ENCODE results near the gene PIP5K1B.
"Not testable (repeated sequence)": the region's sequence is repeated elsewhere in the genome, so short reads cannot be mapped to it uniquely, and the experiment has no call there.

PIP5K1B gene

GRCh38 chr9:68983522-68984424, 278.7 kb downstream of the PIP5K1B start:
- no peaks in the 10 kb centered on the region for H3K4me1 ChIP-seq (ENCODE audit: control insufficient read depth, insufficient read depth, low read length, unreplicated experiment)
- no peak overlapping the region for H3K4me3 ChIP-seq (ENCODE audit: low read depth, low read length)
- H2AFZ ChIP-seq (ENCODE audit: low read length, unreplicated experiment), result no peak overlapping the region
- no peaks in the 10 kb centered on the region for H3K79me2 ChIP-seq (ENCODE audit: control insufficient read depth, insufficient read depth, low read length, unreplicated experiment)
- H3K36me3 ChIP-seq (ENCODE audit: insufficient read depth, low read length), result no peaks in the 10 kb centered on the region
- H3K27me3 ChIP-seq (ENCODE audit: insufficient read depth, low read length), result peaks cover 43% of the 10 kb centered on the region
- no peak overlapping the region for H3K27ac ChIP-seq (ENCODE audit: low read depth, low read length)

GRCh38 chr9:68986949-68987348, 281.9 kb downstream of the PIP5K1B start:
- H3K79me2 ChIP-seq (ENCODE audit: control insufficient read depth, insufficient read depth, low read length, unreplicated experiment); H3K27ac ChIP-seq (ENCODE audit: low read depth, low read length); H3K36me3 ChIP-seq (ENCODE audit: insufficient read depth, low read length); H3K4me1 ChIP-seq (ENCODE audit: control insufficient read depth, insufficient read depth, low read length, unreplicated experiment); H2AFZ ChIP-seq (ENCODE audit: low read length, unreplicated experiment); H3K4me3 ChIP-seq (ENCODE audit: low read depth, low read length): not testable (repeated sequence)
- peaks cover 21% of the 10 kb centered on the region for H3K27me3 ChIP-seq (ENCODE audit: insufficient read depth, low read length)

- Histone ChIP-seq H3K27me3 (ENCODE audit: insufficient read depth, low read length) (peaks cover 22% of the 10 kb centered on the region), H3K79me2 (ENCODE audit: control insufficient read depth, insufficient read depth, low read length, unreplicated experiment) (no peaks in the 10 kb centered on the region), H3K4me3 (ENCODE audit: low read depth, low read length) (no peak overlapping the region), H2AFZ (ENCODE audit: low read length, unreplicated experiment) (no peak overlapping the region), H3K4me1 (ENCODE audit: control insufficient read depth, insufficient read depth, low read length, unreplicated experiment) (no peaks in the 10 kb centered on the region), H3K36me3 (ENCODE audit: insufficient read depth, low read length) (no peaks in the 10 kb centered on the region), H3K27ac (ENCODE audit: low read depth, low read length) (no peak overlapping the region)
Observed at GRCh38 chr9:68991457-68991856, 286.4 kb downstream of the PIP5K1B start.

GRCh38 chr9:68995776-68996175, 290.7 kb downstream of the PIP5K1B start:
- H3K27ac ChIP-seq (ENCODE audit: low read depth, low read length), result no peak overlapping the region
- H2AFZ ChIP-seq (ENCODE audit: low read length, unreplicated experiment), result no peak overlapping the region

GRCh38 chr9:68996462-68996861, 291.4 kb downstream of the PIP5K1B start:
- Histone ChIP-seq H3K36me3 (ENCODE audit: insufficient read depth, low read length) (no peaks in the 10 kb centered on the region), H3K27ac (ENCODE audit: low read depth, low read length) (no peak overlapping the region), H3K79me2 (ENCODE audit: control insufficient read depth, insufficient read depth, low read length, unreplicated experiment) (no peaks in the 10 kb centered on the region), H3K27me3 (ENCODE audit: insufficient read depth, low read length) (peaks cover 43% of the 10 kb centered on the region), H2AFZ (ENCODE audit: low read length, unreplicated experiment) (no peak overlapping the region), H3K4me1 (ENCODE audit: control insufficient read depth, insufficient read depth, low read length, unreplicated experiment) (no peaks in the 10 kb centered on the region), H3K4me3 (ENCODE audit: low read depth, low read length) (no peak overlapping the region)

More at GRCh38 chr9:68995776-68996175, 290.7 kb downstream of the PIP5K1B start:
- H3K27me3 ChIP-seq (ENCODE audit: insufficient read depth, low read length), result peaks cover 39% of the 10 kb centered on the region
- H3K36me3 ChIP-seq (ENCODE audit: insufficient read depth, low read length), result no peaks in the 10 kb centered on the region
- no peaks in the 10 kb centered on the region for H3K4me1 ChIP-seq (ENCODE audit: control insufficient read depth, insufficient read depth, low read length, unreplicated experiment)
- H3K4me3 ChIP-seq (ENCODE audit: low read depth, low read length), result no peak overlapping the region
- no peaks in the 10 kb centered on the region for H3K79me2 ChIP-seq (ENCODE audit: control insufficient read depth, insufficient read depth, low read length, unreplicated experiment)

- no peak overlapping the region for H3K27ac ChIP-seq (ENCODE audit: low read depth, low read length)
- no peak overlapping the region for H3K4me3 ChIP-seq (ENCODE audit: low read depth, low read length)
- H3K79me2 ChIP-seq (ENCODE audit: control insufficient read depth, insufficient read depth, low read length, unreplicated experiment), result no peaks in the 10 kb centered on the region
- no peak overlapping the region for H2AFZ ChIP-seq (ENCODE audit: low read length, unreplicated experiment)
- no peaks in the 10 kb centered on the region for H3K36me3 ChIP-seq (ENCODE audit: insufficient read depth, low read length)
- no peaks in the 10 kb centered on the region for H3K4me1 ChIP-seq (ENCODE audit: control insufficient read depth, insufficient read depth, low read length, unreplicated experiment)
- peaks cover 46% of the 10 kb centered on the region for H3K27me3 ChIP-seq (ENCODE audit: insufficient read depth, low read length)
Observed at GRCh38 chr9:68997666-68998065, 292.6 kb downstream of the PIP5K1B start.

GRCh38 chr9:68998385-68998784, 293.3 kb downstream of the PIP5K1B start:
- no peaks in the 10 kb centered on the region for H3K36me3 ChIP-seq (ENCODE audit: insufficient read depth, low read length)
- no peaks in the 10 kb centered on the region for H3K4me1 ChIP-seq (ENCODE audit: control insufficient read depth, insufficient read depth, low read length, unreplicated experiment)
- H3K79me2 ChIP-seq (ENCODE audit: control insufficient read depth, insufficient read depth, low read length, unreplicated experiment), result no peaks in the 10 kb centered on the region
- H3K27me3 ChIP-seq (ENCODE audit: insufficient read depth, low read length), result peaks cover 43% of the 10 kb centered on the region
- no peak overlapping the region for H3K4me3 ChIP-seq (ENCODE audit: low read depth, low read length)
- no peak overlapping the region for H2AFZ ChIP-seq (ENCODE audit: low read length, unreplicated experiment)
- no peak overlapping the region for H3K27ac ChIP-seq (ENCODE audit: low read depth, low read length)

- Histone ChIP-seq H3K4me1 (ENCODE audit: control insufficient read depth, insufficient read depth, low read length, unreplicated experiment) (no peaks in the 10 kb centered on the region), H3K4me3 (ENCODE audit: low read depth, low read length) (no peak overlapping the region), H3K79me2 (ENCODE audit: control insufficient read depth, insufficient read depth, low read length, unreplicated experiment) (no peaks in the 10 kb centered on the region), H3K36me3 (ENCODE audit: insufficient read depth, low read length) (no peaks in the 10 kb centered on the region), H2AFZ (ENCODE audit: low read length, unreplicated experiment) (no peak overlapping the region), H3K27me3 (ENCODE audit: insufficient read depth, low read length) (peaks cover 45% of the 10 kb centered on the region), H3K27ac (ENCODE audit: low read depth, low read length) (no peak overlapping the region)
Observed at GRCh38 chr9:68998812-68999211, 293.8 kb downstream of the PIP5K1B start.

- H3K27ac ChIP-seq (ENCODE audit: low read depth, low read length), result no peak overlapping the region
- no peak overlapping the region for H3K4me3 ChIP-seq (ENCODE audit: low read depth, low read length)
- H2AFZ ChIP-seq (ENCODE audit: low read length, unreplicated experiment), result no peak overlapping the region
- H3K27me3 ChIP-seq (ENCODE audit: insufficient read depth, low read length), result peaks cover 49% of the 10 kb centered on the region
- H3K36me3 ChIP-seq (ENCODE audit: insufficient read depth, low read length), result no peaks in the 10 kb centered on the region
- no peaks in the 10 kb centered on the region for H3K79me2 ChIP-seq (ENCODE audit: control insufficient read depth, insufficient read depth, low read length, unreplicated experiment)
- no peaks in the 10 kb centered on the region for H3K4me1 ChIP-seq (ENCODE audit: control insufficient read depth, insufficient read depth, low read length, unreplicated experiment)
Observed at GRCh38 chr9:68999393-69000105, 294.5 kb downstream of the PIP5K1B start.

GRCh38 chr9:69001921-69002320, 296.9 kb downstream of the PIP5K1B start:
- no peaks in the 10 kb centered on the region for H3K36me3 ChIP-seq (ENCODE audit: insufficient read depth, low read length)
- no peak overlapping the region for H3K4me3 ChIP-seq (ENCODE audit: low read depth, low read length)
- H3K79me2 ChIP-seq (ENCODE audit: control insufficient read depth, insufficient read depth, low read length, unreplicated experiment), result no peaks in the 10 kb centered on the region
- no peak overlapping the region for H2AFZ ChIP-seq (ENCODE audit: low read length, unreplicated experiment)
- peaks cover 49% of the 10 kb centered on the region for H3K27me3 ChIP-seq (ENCODE audit: insufficient read depth, low read length)
- H3K4me1 ChIP-seq (ENCODE audit: control insufficient read depth, insufficient read depth, low read length, unreplicated experiment), result no peaks in the 10 kb centered on the region
- H3K27ac ChIP-seq (ENCODE audit: low read depth, low read length), result no peak overlapping the region

- H3K4me1 ChIP-seq (ENCODE audit: control insufficient read depth, insufficient read depth, low read length, unreplicated experiment), result no peaks in the 10 kb centered on the region
- H3K79me2 ChIP-seq (ENCODE audit: control insufficient read depth, insufficient read depth, low read length, unreplicated experiment), result no peaks in the 10 kb centered on the region
- peaks cover 42% of the 10 kb centered on the region for H3K27me3 ChIP-seq (ENCODE audit: insufficient read depth, low read length)
- no peak overlapping the region for H3K27ac ChIP-seq (ENCODE audit: low read depth, low read length)
- no peak overlapping the region for H2AFZ ChIP-seq (ENCODE audit: low read length, unreplicated experiment)
- no peaks in the 10 kb centered on the region for H3K36me3 ChIP-seq (ENCODE audit: insufficient read depth, low read length)
- H3K4me3 ChIP-seq (ENCODE audit: low read depth, low read length), result no peak overlapping the region
Observed at GRCh38 chr9:69003051-69003450, 298.0 kb downstream of the PIP5K1B start.

All from ACC112 (cell line).